Lung microvascular endothelial cell (primary cell): ENCODE data around the gene ATP10B. TPM values are rescaled to one million over a fixed set of nuclear protein-coding genes. Genes with fewer than 3 reads are reported as not detected.

ENCODE experiments used
- DNase-seq, 2 donors: peaks; one replicate each; pipeline versions ENCODE4 v3.0.0 to v3.0.0-alpha.2; 2010; ENCODE audit warnings: low read depth in 2 of 2
- total RNA-seq: library from RNA; depleted of rRNA; stranded (reverse); fragments of >200 nt; gene quantifications from 2 replicates; pipeline ENCODE4 v1.2.1, GENCODE V29; 2014

ATP10B gene
- total RNA-seq, 1 donor from 2014 or later, result under 0.01 TPM

- DNase-seq, result no peak
These were observed 335.1 kb downstream of the ATP10B start for GRCh38 chr5:160516696-160517530.

DNA sequence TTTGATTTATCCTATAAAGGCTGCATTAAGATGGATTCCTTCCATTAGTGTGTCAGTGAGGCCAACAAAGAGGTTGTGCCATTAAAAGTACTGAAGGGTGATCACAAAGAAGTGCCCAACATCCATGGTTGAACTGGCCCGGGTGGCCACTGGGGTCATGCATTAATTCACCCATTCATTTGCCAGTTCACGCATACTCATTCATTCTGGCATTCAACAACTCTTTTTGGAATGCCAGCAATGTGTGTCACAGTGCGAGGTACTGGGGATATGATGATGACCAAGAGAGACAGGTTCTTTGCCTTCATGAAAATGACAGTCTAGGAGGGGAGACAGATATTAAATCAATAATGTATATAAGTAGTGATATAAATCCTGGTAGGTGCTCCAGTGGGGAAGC lies 337.1 kb downstream of the ATP10B start:
- DNase-seq, result no peak

- no peak for DNase-seq
These were observed 337.8 kb downstream of the ATP10B start for GRCh38 chr5:160514191-160514590.

GRCh38 chr5:160513485-160513884 lies 338.5 kb downstream of the ATP10B start:
- no peak for DNase-seq
